ENCODE measurements around the gene PRR11.

The PRR11 gene

GRCh38 chr17:59107306-59107670 is 48.3 kb upstream of the PRR11 start:
- peaks cover 5% of the 10 kb centered on the region for H3K79me1 ChIP-seq (replicated peaks; ENCODE audit: low read length, poor library complexity, severe bottlenecking)
- H4K91ac ChIP-seq (ENCODE audit: low read length) = peak overlapping the region; percentile 18
- H2BK15ac ChIP-seq (ENCODE audit: low read depth, poor library complexity, severe bottlenecking) = no peak overlapping the region
- peak overlapping the region; percentile 30 for H4K8ac ChIP-seq (ENCODE audit: low read length)
- H2BK5ac ChIP-seq (ENCODE audit: low read depth, low read length, poor library complexity, severe bottlenecking) = no peak overlapping the region
- no peaks in the 10 kb centered on the region for H3K9me3 ChIP-seq (ENCODE audit: control insufficient read depth, low read length)
- H2BK12ac ChIP-seq (ENCODE audit: low read length in 2 of 2) = no peak overlapping the region
- H2BK120ac ChIP-seq (ENCODE audit: low read depth, low read length) = no peak overlapping the region
- H3K4me3 ChIP-seq (ENCODE audit: insufficient read depth in 1 of 2, low read depth in 1 of 2, low read length in 2 of 2) = peak overlapping the region; percentile 72 to 89
- no peaks in the 10 kb centered on the region for H3K27me3 ChIP-seq (ENCODE audit: control insufficient read depth in 1 of 2, insufficient read depth in 1 of 2, low read length in 2 of 2)
- peak overlapping the region; percentile 92 for H3K4me2 ChIP-seq (ENCODE audit: low read length, poor library complexity, severe bottlenecking)
- H2AK5ac ChIP-seq (ENCODE audit: low read length, severe bottlenecking) = no peak overlapping the region
- peak overlapping the region; percentile 88 for H3K9ac ChIP-seq (ENCODE audit: low read length)
- H3K14ac ChIP-seq (ENCODE audit: low read length in 2 of 2) = no peak overlapping the region
- DNase-seq = no peak
- no peak overlapping the region for H3K23ac ChIP-seq (ENCODE audit: low read length in 2 of 2)
- H3K36me3 ChIP-seq (ENCODE audit: control insufficient read depth in 1 of 2, insufficient read depth in 2 of 2, low read depth in 1 of 2, low read length in 2 of 2) = peaks cover 4 to 19% of the 10 kb centered on the region in 2 experiments
- peak overlapping the region; percentile 14 for H3K27ac ChIP-seq (ENCODE audit: low read length, poor library complexity, severe bottlenecking)
- WGBS = 0% methylated on average over 4 of the region's 10 CpGs
- peaks cover 2% of the 10 kb centered on the region for H3K4me1 ChIP-seq (ENCODE audit: control insufficient read depth, insufficient read depth, low read depth, low read length)
- H2AFZ ChIP-seq (ENCODE audit: low read depth, low read length) = peak overlapping the region; percentile 15
- no peak overlapping the region for H3K4ac ChIP-seq (ENCODE audit: low read depth in 1 of 2, low read length in 2 of 2)
- peak overlapping the region in 1 of 2 experiments; percentile 6 for H3K18ac ChIP-seq (ENCODE audit: low read depth in 1 of 2, low read length in 2 of 2)

- Histone ChIP-seq H4K8ac (ENCODE audit: low read length) (no peak overlapping the region), H3K9ac (ENCODE audit: low read length) (no peak overlapping the region), H3K36me3 (ENCODE audit: control insufficient read depth in 1 of 2, insufficient read depth in 2 of 2, low read depth in 1 of 2, low read length in 2 of 2) (peaks cover 8 to 12% of the 10 kb centered on the region in 2 experiments), H3K4me2 (ENCODE audit: low read length, poor library complexity, severe bottlenecking) (no peak overlapping the region), H3K4ac (ENCODE audit: low read depth in 1 of 2, low read length in 2 of 2) (no peak overlapping the region), H3K27me3 (ENCODE audit: control insufficient read depth in 1 of 2, insufficient read depth in 1 of 2, low read length in 2 of 2) (no peaks in the 10 kb centered on the region), H2BK15ac (ENCODE audit: low read depth, poor library complexity, severe bottlenecking) (no peak overlapping the region), H3K79me1 (replicated peaks; ENCODE audit: low read length, poor library complexity, severe bottlenecking) (peaks cover 5% of the 10 kb centered on the region), H3K18ac (ENCODE audit: low read depth in 1 of 2, low read length in 2 of 2) (no peak overlapping the region), H2BK120ac (ENCODE audit: low read depth, low read length) (no peak overlapping the region), H2BK5ac (ENCODE audit: low read depth, low read length, poor library complexity, severe bottlenecking) (no peak overlapping the region), H4K91ac (ENCODE audit: low read length) (no peak overlapping the region), H3K27ac (ENCODE audit: low read length, poor library complexity, severe bottlenecking) (no peak overlapping the region), H3K23ac (ENCODE audit: low read length in 2 of 2) (no peak overlapping the region), H3K9me3 (ENCODE audit: control insufficient read depth, low read length) (no peaks in the 10 kb centered on the region), H2BK12ac (ENCODE audit: low read length in 2 of 2) (no peak overlapping the region), H2AK5ac (ENCODE audit: low read length, severe bottlenecking) (no peak overlapping the region), H2AFZ (ENCODE audit: low read depth, low read length) (no peak overlapping the region), H3K4me1 (ENCODE audit: control insufficient read depth, insufficient read depth, low read depth, low read length) (peaks cover 2% of the 10 kb centered on the region), H3K14ac (ENCODE audit: low read length in 2 of 2) (no peak overlapping the region), H3K4me3 (ENCODE audit: insufficient read depth in 1 of 2, low read depth in 1 of 2, low read length in 2 of 2) (no peak overlapping the region)
- 99% methylated on average over 6 of the region's 7 CpGs for WGBS
- no peak for DNase-seq
Measured at GRCh38 chr17:59108400-59109102, 47.0 kb upstream of the PRR11 start.

DNA sequence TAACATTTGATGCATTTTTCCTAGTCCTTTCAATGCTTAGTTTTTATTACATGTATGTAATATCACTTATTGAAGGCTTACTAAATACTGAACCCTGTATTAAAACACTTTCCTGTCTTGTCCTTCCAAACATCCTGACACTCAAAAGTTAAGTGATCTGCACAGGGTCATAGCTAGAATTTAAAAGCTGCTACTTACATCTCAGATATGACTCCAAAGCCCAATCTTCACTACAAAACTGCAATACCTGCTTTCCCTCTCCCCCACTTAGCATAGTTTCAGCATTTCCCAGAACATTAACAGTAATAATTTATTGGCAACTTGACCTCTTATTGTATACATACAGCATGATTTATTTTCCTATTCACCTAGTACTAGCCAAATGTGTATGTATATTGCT is 44.6 kb upstream of the PRR11 start:
- Histone ChIP-seq H4K91ac (ENCODE audit: low read length) (no peak overlapping the region), H2BK5ac (ENCODE audit: low read depth, low read length, poor library complexity, severe bottlenecking) (no peak overlapping the region), H2AFZ (ENCODE audit: low read depth, low read length) (no peak overlapping the region), H2BK120ac (ENCODE audit: low read depth, low read length) (no peak overlapping the region), H3K79me1 (replicated peaks; ENCODE audit: low read length, poor library complexity, severe bottlenecking) (peaks cover 16% of the 10 kb centered on the region), H3K4ac (ENCODE audit: low read depth in 1 of 2, low read length in 2 of 2) (no peak overlapping the region), H3K18ac (ENCODE audit: low read depth in 1 of 2, low read length in 2 of 2) (no peak overlapping the region), H3K27me3 (ENCODE audit: control insufficient read depth in 1 of 2, insufficient read depth in 1 of 2, low read length in 2 of 2) (no peaks in the 10 kb centered on the region), H3K4me3 (ENCODE audit: insufficient read depth in 1 of 2, low read depth in 1 of 2, low read length in 2 of 2) (no peak overlapping the region), H2BK15ac (ENCODE audit: low read depth, poor library complexity, severe bottlenecking) (no peak overlapping the region), H3K23ac (ENCODE audit: low read length in 2 of 2) (no peak overlapping the region), H3K36me3 (ENCODE audit: control insufficient read depth in 1 of 2, insufficient read depth in 2 of 2, low read depth in 1 of 2, low read length in 2 of 2) (peaks cover 4 to 6% of the 10 kb centered on the region in 2 experiments), H3K9ac (ENCODE audit: low read length) (no peak overlapping the region), H3K9me3 (ENCODE audit: control insufficient read depth, low read length) (no peaks in the 10 kb centered on the region), H3K4me1 (ENCODE audit: control insufficient read depth, insufficient read depth, low read depth, low read length) (no peaks in the 10 kb centered on the region), H3K14ac (ENCODE audit: low read length in 2 of 2) (no peak overlapping the region), H2BK12ac (ENCODE audit: low read length in 2 of 2) (no peak overlapping the region), H4K8ac (ENCODE audit: low read length) (no peak overlapping the region), H3K4me2 (ENCODE audit: low read length, poor library complexity, severe bottlenecking) (no peak overlapping the region), H3K27ac (ENCODE audit: low read length, poor library complexity, severe bottlenecking) (no peak overlapping the region), H2AK5ac (ENCODE audit: low read length, severe bottlenecking) (no peak overlapping the region)
- no peak for DNase-seq

GRCh38 chr17:59111539-59111938 is 44.0 kb upstream of the PRR11 start:
- no peak overlapping the region for H3K14ac ChIP-seq (ENCODE audit: low read length in 2 of 2)
- whole genome bisulfite sequencing = 100% methylated on average over 2 of the region's 3 CpGs

More at GRCh38 chr17:59111539-59111938, 44.0 kb upstream of the PRR11 start:
- peaks cover 16% of the 10 kb centered on the region for H3K79me1 ChIP-seq (replicated peaks; ENCODE audit: low read length, poor library complexity, severe bottlenecking)
- H3K23ac ChIP-seq (ENCODE audit: low read length in 2 of 2) = no peak overlapping the region
- H3K36me3 ChIP-seq (ENCODE audit: control insufficient read depth in 1 of 2, insufficient read depth in 2 of 2, low read depth in 1 of 2, low read length in 2 of 2) = peaks cover 4 to 6% of the 10 kb centered on the region in 2 experiments
- H3K27me3 ChIP-seq (ENCODE audit: control insufficient read depth in 1 of 2, insufficient read depth in 1 of 2, low read length in 2 of 2) = no peaks in the 10 kb centered on the region
- H3K4ac ChIP-seq (ENCODE audit: low read depth in 1 of 2, low read length in 2 of 2) = no peak overlapping the region
- no peak overlapping the region for H3K4me3 ChIP-seq (ENCODE audit: insufficient read depth in 1 of 2, low read depth in 1 of 2, low read length in 2 of 2)
- no peaks in the 10 kb centered on the region for H3K4me1 ChIP-seq (ENCODE audit: control insufficient read depth, insufficient read depth, low read depth, low read length)
- no peak for DNase-seq
- no peak overlapping the region for H4K8ac ChIP-seq (ENCODE audit: low read length)
- H3K4me2 ChIP-seq (ENCODE audit: low read length, poor library complexity, severe bottlenecking) = no peak overlapping the region
- no peak overlapping the region for H2BK5ac ChIP-seq (ENCODE audit: low read depth, low read length, poor library complexity, severe bottlenecking)
- H2AFZ ChIP-seq (ENCODE audit: low read depth, low read length) = no peak overlapping the region
- no peak overlapping the region for H2AK5ac ChIP-seq (ENCODE audit: low read length, severe bottlenecking)
- no peak overlapping the region for H2BK15ac ChIP-seq (ENCODE audit: low read depth, poor library complexity, severe bottlenecking)
- no peak overlapping the region for H3K18ac ChIP-seq (ENCODE audit: low read depth in 1 of 2, low read length in 2 of 2)
- H4K91ac ChIP-seq (ENCODE audit: low read length) = no peak overlapping the region
- H3K9ac ChIP-seq (ENCODE audit: low read length) = no peak overlapping the region
- no peaks in the 10 kb centered on the region for H3K9me3 ChIP-seq (ENCODE audit: control insufficient read depth, low read length)
- no peak overlapping the region for H2BK12ac ChIP-seq (ENCODE audit: low read length in 2 of 2)
- no peak overlapping the region for H2BK120ac ChIP-seq (ENCODE audit: low read depth, low read length)
- no peak overlapping the region for H3K27ac ChIP-seq (ENCODE audit: low read length, poor library complexity, severe bottlenecking)

Data from mesenchymal stem cell (in vitro differentiated cells and primary cell).